CD4-positive, alpha-beta T cell (primary cell): Measurements from ENCODE around the gene YIF1A. TPM values are rescaled to one million over a fixed set of nuclear protein-coding genes. Genes with fewer than 3 reads are reported as not detected.

Experiments used
- ATAC-seq: fragments of 200-7000 bp; cut with Tn5 transposase; one replicate; pipeline ENCODE4 v1.10.0; 2022; ENCODE audit warnings: mild to moderate bottlenecking; ENCODE audit not compliant: poor library complexity
- CTCF ChIA-PET: fragments of 350-600 bp; sonication (Branson Sonifier 250); formaldehyde crosslinking; loops from one replicate; lab custom pipeline; 2021; ENCODE audit warnings: antibody characterized with exemption, inconsistent platforms; lab: Charles Lee
- POLR2A ChIA-PET: fragments of 350-600 bp; sonication (Branson Sonifier 250); formaldehyde crosslinking; loops from one replicate; lab custom pipeline; 2021; ENCODE audit warnings: antibody characterized with exemption, inconsistent platforms; lab: Charles Lee
- DNase-seq, 14 experiments: peaks; one replicate each; pipeline ENCODE4 v3.0.0-alpha.2; 2013 to 2020; ENCODE audit warnings: mixed read lengths in 2 of 14
- H3K27ac ChIP-seq, 2 donors: one replicate each; pipeline versions ENCODE4 v1.5.1 to v1.7.0; 2013; ENCODE audit warnings: low read length in 2 of 2, low read depth in 1 of 2, mild to moderate bottlenecking in 1 of 2
- H3K27me3 ChIP-seq, 2 experiments: 1 replicate in 1 of 2; 2 replicates in 1 of 2; pipeline versions ENCODE4 v1.6.1 to v1.7.0; 2013; ENCODE audit warnings: low read length in 2 of 2, control low read depth in 1 of 2, mild to moderate bottlenecking in 1 of 2, moderate library complexity in 1 of 2; ENCODE audit not compliant: insufficient read depth in 2 of 2, control insufficient read depth in 1 of 2
- H3K36me3 ChIP-seq: one replicate; pipeline ENCODE4 v1.6.1; 2013; ENCODE audit warnings: low read length, control low read depth; ENCODE audit not compliant: insufficient read depth
- H3K4me1 ChIP-seq: one replicate; pipeline ENCODE4 v1.6.1; 2013; ENCODE audit warnings: low read length, control low read depth; ENCODE audit not compliant: insufficient read depth
- H3K4me3 ChIP-seq: one replicate; pipeline ENCODE4 v1.5.1; 2013; ENCODE audit warnings: mild to moderate bottlenecking, low read length, moderate library complexity
- H3K9me3 ChIP-seq, 2 experiments: 1 replicate in 1 of 2; 2 replicates in 1 of 2; pipeline versions ENCODE4 v1.6.1 to v1.7.0; 2013; ENCODE audit warnings: low read length in 2 of 2, mild to moderate bottlenecking in 2 of 2, control low read depth in 1 of 2, moderate library complexity in 1 of 2; ENCODE audit not compliant: control insufficient read depth in 1 of 2, insufficient read depth in 1 of 2
- H3K27ac Mint-ChIP-seq: one replicate; pipeline ENCODE4 v1.8.0; 2020; ENCODE audit warnings: mixed read lengths
- H3K27me3 Mint-ChIP-seq: one replicate; pipeline ENCODE4 v1.8.0; 2021; ENCODE audit warnings: mixed read lengths
- H3K36me3 Mint-ChIP-seq: one replicate; pipeline ENCODE4 v1.8.0; 2021; ENCODE audit warnings: low read depth, mixed read lengths
- H3K4me1 Mint-ChIP-seq: one replicate; pipeline ENCODE4 v1.8.0; 2021; ENCODE audit warnings: low read depth, mixed read lengths
- H3K4me3 Mint-ChIP-seq: one replicate; pipeline ENCODE4 v1.8.0; 2020; ENCODE audit warnings: mild to moderate bottlenecking, mixed read lengths
- H3K9me3 Mint-ChIP-seq: one replicate; pipeline ENCODE4 v1.8.0; 2020; ENCODE audit warnings: mixed read lengths
- intact Hi-C, 2 experiments: fragments of 100-400 bp; cut with DNase I in 1 of 2; cut with micrococcal nuclease in 1 of 2; formaldehyde crosslinking; loops; one replicate each; pipeline versions ENCODE4 v1.15.1 to v1.9.0; 2023 to 2025; cut with DNase I, micrococcal nuclease
- total RNA-seq, 174 experiments: library from RNA in 2 of 174; stranded (reverse) in 2 of 174; gene quantifications; one replicate each; pipeline ENCODE4 v1.2.3 and lab custom pipeline; 2021 to 2026
- TF ChIP-seq, protein P1 (sequence below): fragments of 200-600 bp; IDR thresholded peaks from one replicate; pipeline ENCODE4 v1.8.0; 2022; ENCODE audit warnings: antibody characterized with exemption, mild to moderate bottlenecking

YIF1A gene
- total RNA-seq, 2 experiments from 2014 or later: 17.4 to 21.1 TPM

- Histone ChIP-seq H3K36me3 (peaks cover 85% of the 10 kb centered on the region), H3K27me3 (no peaks in the 10 kb centered on the region), H3K4me1 (no peaks in the 10 kb centered on the region), H3K9me3 (no peaks in the 10 kb centered on the region), H3K27ac (no peak overlapping the region), H3K4me3 (no peak overlapping the region)
- ATAC-seq: no peak
- H3K27me3 Mint-ChIP-seq: no peaks in the 10 kb centered on the region
- CTCF ChIA-PET: interaction anchor here (0.6 to 2.2 kb wide), 2 partner anchors 16 to 18 kb away, joined by 3 to 7 read pairs; no protein-coding TSS in a partner anchor
- H3K4me1 Mint-ChIP-seq: peaks cover 6% of the 10 kb centered on the region
- H3K27ac Mint-ChIP-seq: no peak overlapping the region
- intact Hi-C loops: no loop called here
- DNase-seq: no peak
- H3K36me3 Mint-ChIP-seq: peaks cover 79% of the 10 kb centered on the region
- TF ChIP-seq, protein P1, sequence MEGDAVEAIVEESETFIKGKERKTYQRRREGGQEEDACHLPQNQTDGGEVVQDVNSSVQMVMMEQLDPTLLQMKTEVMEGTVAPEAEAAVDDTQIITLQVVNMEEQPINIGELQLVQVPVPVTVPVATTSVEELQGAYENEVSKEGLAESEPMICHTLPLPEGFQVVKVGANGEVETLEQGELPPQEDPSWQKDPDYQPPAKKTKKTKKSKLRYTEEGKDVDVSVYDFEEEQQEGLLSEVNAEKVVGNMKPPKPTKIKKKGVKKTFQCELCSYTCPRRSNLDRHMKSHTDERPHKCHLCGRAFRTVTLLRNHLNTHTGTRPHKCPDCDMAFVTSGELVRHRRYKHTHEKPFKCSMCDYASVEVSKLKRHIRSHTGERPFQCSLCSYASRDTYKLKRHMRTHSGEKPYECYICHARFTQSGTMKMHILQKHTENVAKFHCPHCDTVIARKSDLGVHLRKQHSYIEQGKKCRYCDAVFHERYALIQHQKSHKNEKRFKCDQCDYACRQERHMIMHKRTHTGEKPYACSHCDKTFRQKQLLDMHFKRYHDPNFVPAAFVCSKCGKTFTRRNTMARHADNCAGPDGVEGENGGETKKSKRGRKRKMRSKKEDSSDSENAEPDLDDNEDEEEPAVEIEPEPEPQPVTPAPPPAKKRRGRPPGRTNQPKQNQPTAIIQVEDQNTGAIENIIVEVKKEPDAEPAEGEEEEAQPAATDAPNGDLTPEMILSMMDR: no peak
- H3K9me3 Mint-ChIP-seq: no peaks in the 10 kb centered on the region
- POLR2A ChIA-PET: no interaction called here
- H3K4me3 Mint-ChIP-seq: no peak overlapping the region
These were observed 48.2 kb downstream of the YIF1A start for GRCh38 chr11:66240781-66241136.

GRCh38 chr11:66239998-66240780, 48.8 kb downstream of the YIF1A start:
- ChIA-PET CTCF (interaction anchor here (2.2 kb wide), 1 partner anchor 18 kb away, joined by 7 read pairs; no protein-coding TSS in a partner anchor), POLR2A (no interaction called here)
- ATAC-seq (no peak), DNase-seq (no peak)
- H3K4me3 ChIP-seq: no peak overlapping the region
- Mint-ChIP-seq H3K9me3 (no peaks in the 10 kb centered on the region), H3K27ac (no peak overlapping the region), H3K4me3 (no peak overlapping the region), H3K4me1 (peaks cover 6% of the 10 kb centered on the region), H3K27me3 (no peaks in the 10 kb centered on the region), H3K36me3 (peaks cover 83% of the 10 kb centered on the region)
- H3K9me3 ChIP-seq: no peaks in the 10 kb centered on the region
- peaks cover 90% of the 10 kb centered on the region for H3K36me3 ChIP-seq
- H3K27me3 ChIP-seq: no peaks in the 10 kb centered on the region
- TF ChIP-seq, protein P1: no peak
- no peaks in the 10 kb centered on the region for H3K4me1 ChIP-seq
- intact Hi-C loops: no loop called here
- no peak overlapping the region for H3K27ac ChIP-seq

GRCh38 chr11:66239511-66239910, 49.4 kb downstream of the YIF1A start:
- peaks cover 83% of the 10 kb centered on the region for H3K36me3 Mint-ChIP-seq
- H3K36me3 ChIP-seq: peaks cover 89% of the 10 kb centered on the region
- no peak for DNase-seq
- no peak overlapping the region for H3K27ac ChIP-seq
- ChIA-PET CTCF (no interaction called here), POLR2A (no interaction called here)
- no peak overlapping the region for H3K27ac Mint-ChIP-seq
- no peak overlapping the region for H3K4me3 Mint-ChIP-seq
- H3K27me3 ChIP-seq: no peaks in the 10 kb centered on the region
- H3K4me3 ChIP-seq: no peak overlapping the region
- H3K9me3 ChIP-seq: no peaks in the 10 kb centered on the region
- H3K27me3 Mint-ChIP-seq: no peaks in the 10 kb centered on the region
- no peaks in the 10 kb centered on the region for H3K4me1 ChIP-seq
- TF ChIP-seq, protein P1: no peak
- ATAC-seq: no peak
- intact Hi-C loops: no loop called here
- H3K9me3 Mint-ChIP-seq: no peaks in the 10 kb centered on the region
- H3K4me1 Mint-ChIP-seq: peaks cover 6% of the 10 kb centered on the region
